Vagina (tissue), 2 donors: ENCODE data around the gene EBF4. TPM values are rescaled to one million over a fixed set of nuclear protein-coding genes. Genes with fewer than 3 reads are reported as not detected.
"Not testable (repeated sequence)": the region's sequence is repeated elsewhere in the genome, so short reads cannot be mapped to it uniquely, and the experiment has no call there.

Source experiments
- DNase-seq, 2 donors: peaks; one replicate each; pipeline ENCODE4 v3.0.0-alpha.2; 2017; ENCODE audit errors: extremely low spot score in 2 of 2
- H3K27ac ChIP-seq: fragments of 200-600 bp; sonication (generic); one replicate; pipeline ENCODE4 v1.5.1; 2019
- H3K27me3 ChIP-seq: fragments of 200-600 bp; sonication (generic); one replicate; pipeline ENCODE4 v1.5.1; 2019
- H3K36me3 ChIP-seq, 2 donors: fragments of 200-600 bp; sonication (generic); one replicate each; pipeline ENCODE4 v1.5.1; 2017 to 2019
- H3K4me1 ChIP-seq: fragments of 200-600 bp; sonication (generic); one replicate; pipeline ENCODE4 v1.5.1; 2019
- H3K4me3 ChIP-seq, 2 donors: fragments of 200-600 bp; sonication (generic); 1 replicate in 1 of 2; 2 replicates in 1 of 2; pipeline ENCODE4 v1.5.1; 2016 to 2019
- H3K9me3 ChIP-seq: fragments of 200-600 bp; sonication (generic); one replicate; pipeline ENCODE4 v1.5.1; 2019
- CTCF ChIP-seq, 3 experiments: fragments of 450-650 bp in 2 of 3; fragments of 200-600 bp in 1 of 3; sonication (generic) in 1 of 3; IDR thresholded peaks; one replicate each; pipeline ENCODE4 v1.5.1; 2017 to 2019; ENCODE audit warnings: antibody characterized with exemption in 3 of 3, mild to moderate bottlenecking in 2 of 3, moderate library complexity in 2 of 3
- POLR2A ChIP-seq, 2 donors: fragments of 450-650 bp; IDR thresholded peaks; one replicate each; pipeline ENCODE4 v1.6.1; 2017; ENCODE audit warnings: antibody characterized with exemption in 2 of 2, mild to moderate bottlenecking in 2 of 2, moderate library complexity in 2 of 2
- POLR2AphosphoS5 ChIP-seq, 2 donors: sonication (generic); formaldehyde crosslinking; IDR thresholded peaks; one replicate each; pipeline ENCODE4 v1.9.0; 2017; ENCODE audit warnings: antibody characterized with exemption in 2 of 2, mild to moderate bottlenecking in 2 of 2, low read depth in 1 of 2; ENCODE audit not compliant: insufficient read depth in 1 of 2
- intact Hi-C: fragments of 100-400 bp; cut with DNase I; formaldehyde crosslinking; loops from one replicate; pipeline ENCODE4 v1.15.1; 2023
- total RNA-seq: library from RNA; depleted of rRNA; stranded (reverse); fragments of >200 nt; gene quantifications from one replicate; pipeline ENCODE4 v1.2.3, GENCODE V29; 2016

Gene EBF4
- total RNA-seq, 1 donor from 2014 or later: 23.1 TPM

GRCh38 chr20:2672446-2672845 lies 20.1 kb upstream of the EBF4 start:
- H3K4me3 ChIP-seq: no peak overlapping the region
- no peak for TF ChIP-seq POLR2A (IDR thresholded peaks at IDR 0.05)
- no peak for TF ChIP-seq CTCF (IDR thresholded peaks at IDR 0.05)
- no peak for TF ChIP-seq POLR2AphosphoS5 (IDR thresholded peaks at IDR 0.05; ENCODE audit: insufficient read depth in 1 of 2, low read depth in 1 of 2)
- intact Hi-C loops: no loop called here
- no peaks in the 10 kb centered on the region for H3K9me3 ChIP-seq
- H3K27me3 ChIP-seq: no peaks in the 10 kb centered on the region
- DNase-seq: no peak
- H3K27ac ChIP-seq: no peak overlapping the region
- no peaks in the 10 kb centered on the region for H3K4me1 ChIP-seq
- H3K36me3 ChIP-seq: no peaks in the 10 kb centered on the region

- TF ChIP-seq POLR2AphosphoS5 (IDR thresholded peaks at IDR 0.05; ENCODE audit: insufficient read depth in 1 of 2, low read depth in 1 of 2) (no peak), POLR2A (IDR thresholded peaks at IDR 0.05) (no peak), CTCF (IDR thresholded peaks at IDR 0.05) (no peak)
- H3K36me3 ChIP-seq: no peaks in the 10 kb centered on the region
- no peak for DNase-seq
- intact Hi-C loops: no loop called here
- H3K27me3 ChIP-seq: no peaks in the 10 kb centered on the region
- H3K4me1 ChIP-seq: no peaks in the 10 kb centered on the region
- H3K9me3 ChIP-seq: no peaks in the 10 kb centered on the region
- H3K4me3 ChIP-seq: no peak overlapping the region
- H3K27ac ChIP-seq: no peak overlapping the region
These were observed 19.1 kb upstream of the EBF4 start for GRCh38 chr20:2673453-2673852.

- Histone ChIP-seq H3K4me3 (no peak overlapping the region), H3K9me3 (no peaks in the 10 kb centered on the region), H3K27ac (no peak overlapping the region), H3K27me3 (no peaks in the 10 kb centered on the region), H3K36me3 (no peaks in the 10 kb centered on the region), H3K4me1 (no peaks in the 10 kb centered on the region)
- DNase-seq: no peak
- no peak for TF ChIP-seq CTCF (IDR thresholded peaks at IDR 0.05)
- no peak for TF ChIP-seq POLR2A (IDR thresholded peaks at IDR 0.05)
- no peak for TF ChIP-seq POLR2AphosphoS5 (IDR thresholded peaks at IDR 0.05; ENCODE audit: insufficient read depth in 1 of 2, low read depth in 1 of 2)
- intact Hi-C loops: no loop called here
These were observed 12.5 kb upstream of the EBF4 start for GRCh38 chr20:2680046-2680445.

- H3K9me3 ChIP-seq, H3K4me1 ChIP-seq, H3K36me3 ChIP-seq, intact Hi-C loops, H3K27ac ChIP-seq, DNase-seq, H3K4me3 ChIP-seq, H3K27me3 ChIP-seq: not testable (repeated sequence)
These were observed 10.5 kb upstream of the EBF4 start for GRCh38 chr20:2682040-2682439.

GRCh38 chr20:2684817-2685216 lies 7.8 kb upstream of the EBF4 start:
- H3K27me3 ChIP-seq, H3K27ac ChIP-seq, H3K4me1 ChIP-seq, DNase-seq, H3K9me3 ChIP-seq, intact Hi-C loops, H3K4me3 ChIP-seq, H3K36me3 ChIP-seq: not testable (repeated sequence)

- Histone ChIP-seq H3K36me3 (no peaks in the 10 kb centered on the region), H3K27me3 (no peaks in the 10 kb centered on the region), H3K4me1 (peaks cover 4% of the 10 kb centered on the region), H3K27ac (no peak overlapping the region), H3K4me3 (no peak overlapping the region), H3K9me3 (no peaks in the 10 kb centered on the region)
- intact Hi-C loops: no loop called here
- TF ChIP-seq CTCF (IDR thresholded peaks at IDR 0.05) (no peak), POLR2AphosphoS5 (IDR thresholded peaks at IDR 0.05; ENCODE audit: insufficient read depth in 1 of 2, low read depth in 1 of 2) (no peak), POLR2A (IDR thresholded peaks at IDR 0.05) (no peak)
- DNase-seq: no peak
These were observed 5.1 kb upstream of the EBF4 start for GRCh38 chr20:2687514-2687913.
